ENCODE measurements around the gene COL11A2. TPM values are rescaled to one million over a fixed set of nuclear protein-coding genes. Genes with fewer than 3 reads are reported as not detected.

The COL11A2 gene
- total RNA-seq, 1 experiment from 2014 or later = 0.58 TPM

- CTCF ChIA-PET = no interaction called here
- H3K9me2 ChIP-seq (replicated peaks; ENCODE audit: low read length) = no peaks in the 10 kb centered on the region
- TF ChIP-seq EZH2 (IDR thresholded peaks at IDR 0.05; ENCODE audit: low read length, unreplicated experiment) = no peak
- no peak for TF ChIP-seq CTCF (conservative IDR thresholded peaks at IDR 0.05; ENCODE audit: low read depth, low read length)
- TF ChIP-seq EZH2phosphoT487 (IDR thresholded peaks at IDR 0.05; ENCODE audit: borderline replicate concordance, low read length) = no peak
- H3K9me3 ChIP-seq (ENCODE audit: low read length) = no peaks in the 10 kb centered on the region
- 0 out of 2 replicates have a peak, but pooled peaks cover 5% of the 10 kb centered on the region for H3K79me2 ChIP-seq (ENCODE audit: low read length)
- no peaks in the 10 kb centered on the region for H4K20me1 ChIP-seq (ENCODE audit: low read length)
- no peaks in the 10 kb centered on the region for H3K36me3 ChIP-seq (ENCODE audit: low read depth, low read length)
- no peaks in the 10 kb centered on the region for H3F3A ChIP-seq (ENCODE audit: low read length, unreplicated experiment)
- POLR2A ChIA-PET (ENCODE audit: unreplicated experiment) = no interaction called here
- H2AFZ ChIP-seq (ENCODE audit: low read length) = no peak overlapping the region
- H3K4me3 ChIP-seq (ENCODE audit: low read length) = no peak overlapping the region
- no peak overlapping the region for H3K27ac ChIP-seq (ENCODE audit: low read length)
- no peak overlapping the region for H3K9ac ChIP-seq (ENCODE audit: low read length)
- intact Hi-C loops (cut with micrococcal nuclease) = no loop called here
- no peak for DNase-seq
- no peak overlapping the region for H3K4me2 ChIP-seq (ENCODE audit: low read length)
- H3K27me3 ChIP-seq (ENCODE audit: low read length) = no peaks in the 10 kb centered on the region
- no peak for ATAC-seq
- peaks cover 13% of the 10 kb centered on the region for H3K4me1 ChIP-seq (ENCODE audit: insufficient read depth, low read length)
- BruUV-seq (replicated peaks) = no TSS peak
Observed at GRCh38 chr6:33211666-33212422, 19.6 kb upstream of the COL11A2 start.

GRCh38 chr6:33211136-33211535, 18.9 kb upstream of the COL11A2 start:
- no peaks in the 10 kb centered on the region for H3K9me2 ChIP-seq (replicated peaks; ENCODE audit: low read length)
- no TSS peak for BruUV-seq (replicated peaks)
- H2AFZ ChIP-seq (ENCODE audit: low read length) = no peak overlapping the region
- no peak overlapping the region for H3K4me3 ChIP-seq (ENCODE audit: low read length)
- ATAC-seq (no peak), DNase-seq (no peak)
- H3F3A ChIP-seq (ENCODE audit: low read length, unreplicated experiment) = no peaks in the 10 kb centered on the region
- 0 out of 2 replicates have a peak, but pooled peaks cover 5% of the 10 kb centered on the region for H3K79me2 ChIP-seq (ENCODE audit: low read length)
- H3K27ac ChIP-seq (ENCODE audit: low read length) = no peak overlapping the region
- peaks cover 20% of the 10 kb centered on the region for H3K4me1 ChIP-seq (ENCODE audit: insufficient read depth, low read length)
- H3K4me2 ChIP-seq (ENCODE audit: low read length) = no peak overlapping the region
- TF ChIP-seq CTCF (conservative IDR thresholded peaks at IDR 0.05; ENCODE audit: low read depth, low read length) (no peak), EZH2 (IDR thresholded peaks at IDR 0.05; ENCODE audit: low read length, unreplicated experiment) (no peak), EZH2phosphoT487 (IDR thresholded peaks at IDR 0.05; ENCODE audit: borderline replicate concordance, low read length) (no peak)
- POLR2A ChIA-PET (ENCODE audit: unreplicated experiment) = no interaction called here
- H3K27me3 ChIP-seq (ENCODE audit: low read length) = no peaks in the 10 kb centered on the region
- H3K9ac ChIP-seq (ENCODE audit: low read length) = no peak overlapping the region
- CTCF ChIA-PET = no interaction called here
- H3K36me3 ChIP-seq (ENCODE audit: low read depth, low read length) = no peaks in the 10 kb centered on the region
- H3K9me3 ChIP-seq (ENCODE audit: low read length) = no peaks in the 10 kb centered on the region
- no peaks in the 10 kb centered on the region for H4K20me1 ChIP-seq (ENCODE audit: low read length)
- intact Hi-C loops (cut with micrococcal nuclease) = no loop called here

DNA sequence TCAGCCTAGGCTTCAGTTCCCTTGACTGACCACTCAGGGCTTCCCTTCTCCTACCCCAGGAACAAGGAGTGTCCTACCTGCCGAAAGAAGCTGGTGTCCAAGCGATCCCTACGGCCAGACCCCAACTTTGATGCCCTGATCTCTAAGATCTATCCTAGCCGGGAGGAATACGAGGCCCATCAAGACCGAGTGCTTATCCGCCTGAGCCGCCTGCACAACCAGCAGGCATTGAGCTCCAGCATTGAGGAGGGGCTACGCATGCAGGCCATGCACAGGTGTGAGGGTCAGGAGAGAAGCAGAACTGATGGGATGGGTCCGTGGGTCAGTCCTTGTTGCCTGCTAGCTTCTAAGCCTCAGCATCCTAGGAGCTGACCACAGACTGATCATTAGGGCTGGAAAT, 17.6 kb upstream of the COL11A2 start:
- Histone ChIP-seq H3K27ac (ENCODE audit: low read length) (no peak overlapping the region), H3K4me1 (ENCODE audit: insufficient read depth, low read length) (peaks cover 33% of the 10 kb centered on the region), H3K36me3 (ENCODE audit: low read depth, low read length) (no peaks in the 10 kb centered on the region; the same call in 1 of the 2 replicates), H3K79me2 (ENCODE audit: low read length) (0 out of 2 replicates have a peak, but pooled peaks cover 5% of the 10 kb centered on the region), H3F3A (ENCODE audit: low read length, unreplicated experiment) (no peaks in the 10 kb centered on the region), H4K20me1 (ENCODE audit: low read length) (no peaks in the 10 kb centered on the region), H3K4me3 (ENCODE audit: low read length) (no peak overlapping the region), H2AFZ (ENCODE audit: low read length) (no peak overlapping the region), H3K9ac (ENCODE audit: low read length) (no peak overlapping the region), H3K9me3 (ENCODE audit: low read length) (no peaks in the 10 kb centered on the region), H3K9me2 (replicated peaks; ENCODE audit: low read length) (no peaks in the 10 kb centered on the region), H3K27me3 (ENCODE audit: low read length) (no peaks in the 10 kb centered on the region), H3K4me2 (ENCODE audit: low read length) (no peak overlapping the region)
- TF ChIP-seq EZH2phosphoT487 (IDR thresholded peaks at IDR 0.05; ENCODE audit: borderline replicate concordance, low read length) (no peak), CTCF (conservative IDR thresholded peaks at IDR 0.05; ENCODE audit: low read depth, low read length) (no peak), EZH2 (IDR thresholded peaks at IDR 0.05; ENCODE audit: low read length, unreplicated experiment) (no peak)
- ChIA-PET POLR2A (ENCODE audit: unreplicated experiment) (no interaction called here), CTCF (no interaction called here)
- no peak for ATAC-seq
- intact Hi-C loops (cut with micrococcal nuclease) = loop anchor here (10.0 kb wide), 2 partner anchors 65 to 205 kb away; partner anchors contain the start of genes B3GALT4, CUTA, PHF1 and RPS18
- BruUV-seq (replicated peaks) = no TSS peak
- DNase-seq = no peak

Data from PC-3 (cell line).